Measurements from ENCODE around the gene METTL27.

The METTL27 gene

GRCh38 chr7:73829921-73830680 is 12.2 kb downstream of the METTL27 start:
- DNase-seq (ENCODE audit: extremely low read depth, low read depth) = no peak
- H3K4me3 ChIP-seq (replicated peaks; ENCODE audit: low read depth, low read length) = no peak overlapping the region
- no peak for TF ChIP-seq CTCF (IDR thresholded peaks at IDR 0.05; ENCODE audit: low read depth, low read length, missing control alignments)

- no peak overlapping the region for H3K4me3 ChIP-seq (replicated peaks; ENCODE audit: low read depth, low read length)
- TF ChIP-seq CTCF (IDR thresholded peaks at IDR 0.05; ENCODE audit: low read depth, low read length, missing control alignments) = no peak
- no peak for DNase-seq (ENCODE audit: extremely low read depth, low read depth)
Measured at GRCh38 chr7:73829505-73829904, 12.8 kb downstream of the METTL27 start.

GRCh38 chr7:73828972-73829371 is 13.3 kb downstream of the METTL27 start:
- TF ChIP-seq CTCF (IDR thresholded peaks at IDR 0.05; ENCODE audit: low read depth, low read length, missing control alignments) = no peak
- no peak for DNase-seq (ENCODE audit: extremely low read depth, low read depth)
- no peak overlapping the region for H3K4me3 ChIP-seq (replicated peaks; ENCODE audit: low read depth, low read length)

- no peak overlapping the region for H3K4me3 ChIP-seq (replicated peaks; ENCODE audit: low read depth, low read length)
- no peak for DNase-seq (ENCODE audit: extremely low read depth, low read depth)
- TF ChIP-seq CTCF (IDR thresholded peaks at IDR 0.05; ENCODE audit: low read depth, low read length, missing control alignments) = no peak
Measured at GRCh38 chr7:73828107-73828803, 14.1 kb downstream of the METTL27 start.

- TF ChIP-seq CTCF (IDR thresholded peaks at IDR 0.05; ENCODE audit: low read depth, low read length, missing control alignments) = no peak
- DNase-seq (ENCODE audit: extremely low read depth, low read depth) = no peak
- H3K4me3 ChIP-seq (replicated peaks; ENCODE audit: low read depth, low read length) = no peak overlapping the region
Measured at GRCh38 chr7:73827567-73828106, 14.7 kb downstream of the METTL27 start.

- no peak for DNase-seq (ENCODE audit: extremely low read depth, low read depth)
- TF ChIP-seq CTCF (IDR thresholded peaks at IDR 0.05; ENCODE audit: low read depth, low read length, missing control alignments) = no peak
Measured at GRCh38 chr7:73824986-73825385, 17.3 kb downstream of the METTL27 start.

More at GRCh38 chr7:73824986-73825385, 17.3 kb downstream of the METTL27 start:
- H3K4me3 ChIP-seq (replicated peaks; ENCODE audit: low read depth, low read length) = no peak overlapping the region
